Measurements from ENCODE around the gene TTC28. TPM values are rescaled to one million over a fixed set of nuclear protein-coding genes. Genes with fewer than 3 reads are reported as not detected.

The TTC28 gene
- total RNA-seq, 1 donor from 2014 or later = 19.1 TPM

- intact Hi-C loops (cut with DNase I) = loop anchor here (10.0 kb wide), 1 partner anchor 435 kb away; no protein-coding TSS in a partner anchor
- no peak for DNase-seq (ENCODE audit: low spot score)
Measured at GRCh38 chr22:28609921-28610320, 69.7 kb downstream of the TTC28 start.

- intact Hi-C loops (cut with DNase I) = loop anchor here (10.0 kb wide), 1 partner anchor 436 kb away; no protein-coding TSS in a partner anchor
Measured at GRCh38 chr22:28608546-28608945, 71.1 kb downstream of the TTC28 start.

GRCh38 chr22:28607795-28608194, 71.8 kb downstream of the TTC28 start:
- intact Hi-C loops (cut with DNase I) = loop anchor here (10.0 kb wide), 1 partner anchor 437 kb away; no protein-coding TSS in a partner anchor
- no peak for DNase-seq (ENCODE audit: low spot score)

More at GRCh38 chr22:28608546-28608945, 71.1 kb downstream of the TTC28 start:
- no peak for DNase-seq (ENCODE audit: low spot score)

- intact Hi-C loops (cut with DNase I) = loop anchor here (10.0 kb wide), 1 partner anchor 440 kb away; no protein-coding TSS in a partner anchor
- no peak for DNase-seq (ENCODE audit: low spot score)
Measured at GRCh38 chr22:28604966-28605761, 74.5 kb downstream of the TTC28 start.

GRCh38 chr22:28601915-28602314, 77.7 kb downstream of the TTC28 start:
- intact Hi-C loops (cut with DNase I) = loop anchor here (10.0 kb wide), 1 partner anchor 443 kb away; no protein-coding TSS in a partner anchor
- no peak for DNase-seq (ENCODE audit: low spot score)

- no peak for DNase-seq (ENCODE audit: low spot score)
- intact Hi-C loops (cut with DNase I) = loop anchor here (10.0 kb wide), 1 partner anchor 444 kb away; no protein-coding TSS in a partner anchor
Measured at GRCh38 chr22:28600546-28601143, 79.0 kb downstream of the TTC28 start.

GRCh38 chr22:28599693-28600092, 79.9 kb downstream of the TTC28 start:
- DNase-seq (ENCODE audit: low spot score) = no peak
- intact Hi-C loops (cut with DNase I) = loop anchor here (2.0 to 10.0 kb wide), 2 partner anchors 231 to 445 kb away; no protein-coding TSS in a partner anchor

- intact Hi-C loops (cut with DNase I) = loop anchor here (2.0 kb wide), 1 partner anchor 233 kb away; no protein-coding TSS in a partner anchor
- DNase-seq (ENCODE audit: low spot score) = no peak
Measured at GRCh38 chr22:28597665-28598064, 82.0 kb downstream of the TTC28 start.

GRCh38 chr22:28594797-28595462, 84.7 kb downstream of the TTC28 start:
- intact Hi-C loops (cut with DNase I) = loop anchor here (2.0 kb wide), 1 partner anchor 544 kb away; no protein-coding TSS in a partner anchor
- no peak for DNase-seq (ENCODE audit: low spot score)

GRCh38 chr22:28594076-28594796, 85.4 kb downstream of the TTC28 start:
- intact Hi-C loops (cut with DNase I) = loop anchor here (2.0 kb wide), 1 partner anchor 543 kb away; no protein-coding TSS in a partner anchor
- DNase-seq (ENCODE audit: low spot score) = no peak

- intact Hi-C loops (cut with DNase I) = loop anchor here (2.0 kb wide), 1 partner anchor 572 kb away; no protein-coding TSS in a partner anchor
- no peak for DNase-seq (ENCODE audit: low spot score)
Measured at GRCh38 chr22:28593299-28593698, 86.3 kb downstream of the TTC28 start.

- no peak for DNase-seq (ENCODE audit: low spot score)
- intact Hi-C loops (cut with DNase I) = no loop called here
Measured at GRCh38 chr22:28589102-28589750, 90.4 kb downstream of the TTC28 start.

GRCh38 chr22:28585324-28585723, 94.3 kb downstream of the TTC28 start:
- no peak for DNase-seq (ENCODE audit: low spot score)

GRCh38 chr22:28582806-28583205, 96.8 kb downstream of the TTC28 start:
- intact Hi-C loops (cut with DNase I) = no loop called here
- no peak for DNase-seq (ENCODE audit: low spot score)

More at GRCh38 chr22:28585324-28585723, 94.3 kb downstream of the TTC28 start:
- intact Hi-C loops (cut with DNase I) = no loop called here

GRCh38 chr22:28581016-28581415, 98.6 kb downstream of the TTC28 start:
- DNase-seq (ENCODE audit: low spot score) = no peak
- intact Hi-C loops (cut with DNase I) = no loop called here

- intact Hi-C loops (cut with DNase I) = no loop called here
- no peak for DNase-seq (ENCODE audit: low spot score)
Measured at GRCh38 chr22:28576162-28576561, 103.5 kb downstream of the TTC28 start.

GRCh38 chr22:28574159-28574788, 105.4 kb downstream of the TTC28 start:
- intact Hi-C loops (cut with DNase I) = no loop called here
- no peak for DNase-seq (ENCODE audit: low spot score)

- DNase-seq (ENCODE audit: low spot score) = no peak
Measured at GRCh38 chr22:28570696-28571373, 108.8 kb downstream of the TTC28 start.

More at GRCh38 chr22:28570696-28571373, 108.8 kb downstream of the TTC28 start:
- intact Hi-C loops (cut with DNase I) = no loop called here

Data from cardiac septum (tissue), 1 donor.